HepG2 (cell line): Measurements from ENCODE around the gene POFUT2. TPM values are rescaled to one million over a fixed set of nuclear protein-coding genes. Genes with fewer than 3 reads are reported as not detected.
A peak's percentile ranks its signal among the peaks of the same experiment; 100 is the strongest.

Source experiments
- AGO1 ChIP-seq: fragments of 200-400 bp; formaldehyde crosslinking; IDR thresholded peaks from 2 replicates; pipeline ENCODE4 v1.6.1; 2017; ENCODE audit warnings: mild to moderate bottlenecking, low read depth, low read length, moderate library complexity; ENCODE audit not compliant: poor library complexity, severe bottlenecking
- ATF7 ChIP-seq, 2 experiments: fragments of 450-650 bp in 1 of 2; sonication (generic) in 1 of 2; formaldehyde crosslinking in 1 of 2; IDR thresholded peaks; 2 replicates each; pipeline versions ENCODE4 v1.4.0 to v1.6.1; 2016 to 2020; ENCODE audit warnings: antibody characterized with exemption in 1 of 2, mild to moderate bottlenecking in 1 of 2, missing genetic modification reagents in 1 of 2
- CENPT ChIP-seq: sonication (generic); formaldehyde crosslinking; IDR thresholded peaks from 2 replicates; pipeline ENCODE4 v1.8.0; 2022; ENCODE audit warnings: low read depth, mild to moderate bottlenecking, moderate library complexity, missing genetic modification reagents
- HDAC6 ChIP-seq: fragments of 200-600 bp; sonication (generic); IDR thresholded peaks from 2 replicates; pipeline ENCODE4 v1.7.0; 2017; ENCODE audit warnings: mild to moderate bottlenecking, antibody characterized with exemption, low read length, low read depth
- HOXA5 ChIP-seq: sonication (generic); formaldehyde crosslinking; IDR thresholded peaks from 2 replicates; pipeline ENCODE4 v1.4.0; 2020; ENCODE audit warnings: missing genetic modification reagents
- MEIS2 ChIP-seq: sonication (generic); formaldehyde crosslinking; IDR thresholded peaks from 2 replicates; pipeline ENCODE4 v1.9.0; 2021; ENCODE audit warnings: mild to moderate bottlenecking, missing genetic modification reagents
- MIER2 ChIP-seq: IDR thresholded peaks from 2 replicates; pipeline ENCODE4 v1.6.1; 2016; ENCODE audit warnings: missing biosample characterization, missing genetic modification reagents
- NR3C1 ChIP-seq: sonication (generic); formaldehyde crosslinking; IDR thresholded peaks from 2 replicates; pipeline ENCODE4 v1.4.0; 2020; ENCODE audit warnings: missing genetic modification reagents
- PITX1 ChIP-seq: sonication (generic); formaldehyde crosslinking; IDR thresholded peaks from 2 replicates; pipeline ENCODE4 v1.5.1; 2020; ENCODE audit warnings: mild to moderate bottlenecking, missing genetic modification reagents
- SMARCC2 ChIP-seq: fragments of 450-650 bp; IDR thresholded peaks from 2 replicates; pipeline ENCODE4 v1.6.1; 2017; ENCODE audit warnings: antibody characterized with exemption, mild to moderate bottlenecking
- SMC3 ChIP-seq: IDR thresholded peaks from 2 replicates; pipeline ENCODE4 v1.6.1; 2011; ENCODE audit warnings: low read length, improper control_type of control experiment
- SRSF9 ChIP-seq: fragments of 200-400 bp; formaldehyde crosslinking; IDR thresholded peaks from 2 replicates; pipeline ENCODE4 v1.6.1; 2018; ENCODE audit warnings: borderline replicate concordance, mild to moderate bottlenecking, low read depth, low read length; ENCODE audit not compliant: insufficient read depth, poor library complexity, severe bottlenecking
- TP53 ChIP-seq: sonication (generic); formaldehyde crosslinking; conservative IDR thresholded peaks from 2 replicates; pipeline ENCODE4 v1.4.0; 2020; ENCODE audit warnings: missing genetic modification reagents
- ZFY ChIP-seq: sonication (generic); formaldehyde crosslinking; IDR thresholded peaks from 2 replicates; pipeline ENCODE4 v1.4.0; 2020; ENCODE audit warnings: missing genetic modification reagents
- ZNF121 ChIP-seq: sonication (generic); formaldehyde crosslinking; IDR thresholded peaks from 2 replicates; pipeline ENCODE4 v1.5.0; 2020; ENCODE audit warnings: mild to moderate bottlenecking, missing genetic modification reagents
- ZNF253 ChIP-seq: sonication (generic); formaldehyde crosslinking; IDR thresholded peaks from 2 replicates; pipeline ENCODE4 v1.8.0; 2022; ENCODE audit warnings: mild to moderate bottlenecking, missing genetic modification reagents, borderline replicate concordance
- ZNF335 ChIP-seq: sonication (generic); formaldehyde crosslinking; IDR thresholded peaks from 2 replicates; pipeline ENCODE4 v1.4.0; 2020; ENCODE audit warnings: missing genetic modification reagents
- ZNF552 ChIP-seq: sonication (generic); formaldehyde crosslinking; IDR thresholded peaks from 2 replicates; pipeline ENCODE4 v1.9.0; 2022; ENCODE audit warnings: missing genetic modification reagents, mild to moderate bottlenecking, borderline replicate concordance
- ZNF572 ChIP-seq: sonication (generic); formaldehyde crosslinking; IDR thresholded peaks from 2 replicates; pipeline ENCODE4 v1.5.1; 2020; ENCODE audit warnings: mild to moderate bottlenecking, missing genetic modification reagents
- ZNF674 ChIP-seq: sonication (generic); formaldehyde crosslinking; IDR thresholded peaks from 2 replicates; pipeline ENCODE4 v1.5.0; 2020; ENCODE audit warnings: low read depth, mild to moderate bottlenecking, missing genetic modification reagents
- ZNF790 ChIP-seq: sonication (generic); formaldehyde crosslinking; IDR thresholded peaks from 2 replicates; pipeline ENCODE4 v1.8.0; 2022; ENCODE audit warnings: missing genetic modification reagents, mild to moderate bottlenecking, borderline replicate concordance
- polyA plus RNA-seq, 8 experiments: library from polyadenylated mRNA; depleted of rRNA in 3 of 8; stranded (reverse) in 7 of 8; unstranded in 1 of 8; fragments of >200 nt; fragmentation: Illumina TruSeq in 4 of 8; extraction: Trizol in 4 of 8; gene quantifications; 2 replicates each; pipeline versions ENCODE4 v1.2.1 to v1.2.3, GENCODE V29; 2011 to 2016; ENCODE audit warnings: low read depth in 4 of 8, missing spikeins in 1 of 8, mixed read lengths in 1 of 8; ENCODE audit not compliant: insufficient read depth in 1 of 8
- total RNA-seq, 5 experiments: library from RNA; depleted of rRNA; stranded (reverse); fragments of >200 nt; fragmentation: Illumina TruSeq; extraction: Trizol; gene quantifications; 2 replicates each; pipeline ENCODE4 v1.2.3, GENCODE V29; 2016; ENCODE audit warnings: low read depth in 1 of 5
- TF ChIP-seq, protein P1 (sequence below): sonication (generic); formaldehyde crosslinking; IDR thresholded peaks from 2 replicates; pipeline ENCODE4 v1.5.1; 2020; ENCODE audit warnings: mild to moderate bottlenecking, missing genetic modification reagents, borderline replicate concordance
- TF ChIP-seq, protein P2 (sequence below): sonication (generic); formaldehyde crosslinking; IDR thresholded peaks from 2 replicates; pipeline ENCODE4 v1.4.0; 2020; ENCODE audit warnings: missing genetic modification reagents, mild to moderate bottlenecking, borderline replicate concordance
- TF ChIP-seq, protein P3 (sequence below): sonication (generic); formaldehyde crosslinking; IDR thresholded peaks from 2 replicates; pipeline ENCODE4 v1.5.1; 2020; ENCODE audit warnings: missing genetic modification reagents, mild to moderate bottlenecking, borderline replicate concordance

Gene POFUT2
- total and polyA plus RNA-seq, 2 of the 13 experiments (the other 11 are each of a cell fraction or from before 2014, with no cell fraction given) = 22.8 to 24.0 TPM

DNA sequence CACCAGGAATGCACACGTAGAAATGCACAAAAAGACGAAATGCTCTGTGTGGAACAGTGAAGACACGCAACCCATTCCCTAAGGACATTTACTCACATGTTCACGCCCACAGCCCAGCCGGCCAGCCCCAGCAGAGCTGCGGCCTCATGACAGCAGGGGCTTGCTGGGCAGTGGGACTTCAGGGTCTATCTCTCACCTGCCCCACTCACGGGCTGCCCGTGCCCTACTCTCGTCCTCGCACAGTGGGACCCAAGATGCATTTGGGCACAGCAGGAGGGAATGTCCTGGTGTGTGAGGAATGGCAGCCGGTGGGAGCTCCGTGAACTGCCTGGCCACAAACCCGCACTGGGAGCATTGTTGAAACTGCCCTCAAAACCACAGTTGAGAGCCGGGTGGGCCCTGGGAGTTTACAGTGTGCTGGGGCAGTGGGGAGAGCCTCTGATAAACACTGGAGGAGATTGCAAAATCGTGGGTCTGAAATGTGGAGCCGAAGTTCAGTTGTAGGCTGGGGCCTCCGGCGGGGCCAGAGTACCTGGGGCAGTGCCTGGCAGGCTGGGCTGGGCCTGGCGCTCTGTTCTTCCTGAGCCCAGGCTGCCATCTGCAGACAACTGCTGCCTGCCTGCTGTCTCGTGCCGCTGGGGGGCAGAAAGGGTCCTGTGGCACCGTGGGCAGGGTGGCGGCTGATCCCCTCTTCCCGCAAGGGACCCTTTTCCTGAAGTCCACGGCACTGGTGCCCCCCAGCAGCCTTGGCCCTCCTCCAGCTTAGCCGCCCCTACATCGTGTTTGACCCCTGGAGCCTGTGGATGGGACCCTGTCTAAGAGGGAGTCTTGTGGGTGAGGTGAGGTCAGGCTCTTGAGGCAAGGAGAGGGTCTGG is 20.7 kb upstream of the POFUT2 start (continued):
- TF ChIP-seq, protein P1, sequence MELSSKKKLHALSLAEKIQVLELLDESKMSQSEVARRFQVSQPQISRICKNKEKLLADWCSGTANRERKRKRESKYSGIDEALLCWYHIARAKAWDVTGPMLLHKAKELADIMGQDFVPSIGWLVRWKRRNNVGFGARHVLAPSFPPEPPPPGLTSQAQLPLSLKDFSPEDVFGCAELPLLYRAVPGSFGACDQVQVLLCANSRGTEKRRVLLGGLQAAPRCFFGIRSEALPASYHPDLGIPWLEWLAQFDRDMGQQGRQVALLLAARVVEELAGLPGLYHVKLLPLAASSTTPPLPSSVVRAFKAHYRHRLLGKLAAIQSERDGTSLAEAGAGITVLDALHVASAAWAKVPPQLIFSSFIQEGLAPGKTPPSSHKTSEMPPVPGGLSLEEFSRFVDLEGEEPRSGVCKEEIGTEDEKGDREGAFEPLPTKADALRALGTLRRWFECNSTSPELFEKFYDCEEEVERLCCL (CRISPR knock-in tag) = no peak
- no peak for TF ChIP-seq TP53 (CRISPR knock-in tag)
- TF ChIP-seq PITX1 (CRISPR knock-in tag) = peak; percentile 36; the same call in 1 of the 2 replicates
- peak; percentile 93 for TF ChIP-seq ZNF121 (CRISPR knock-in tag)
- TF ChIP-seq, protein P2, sequence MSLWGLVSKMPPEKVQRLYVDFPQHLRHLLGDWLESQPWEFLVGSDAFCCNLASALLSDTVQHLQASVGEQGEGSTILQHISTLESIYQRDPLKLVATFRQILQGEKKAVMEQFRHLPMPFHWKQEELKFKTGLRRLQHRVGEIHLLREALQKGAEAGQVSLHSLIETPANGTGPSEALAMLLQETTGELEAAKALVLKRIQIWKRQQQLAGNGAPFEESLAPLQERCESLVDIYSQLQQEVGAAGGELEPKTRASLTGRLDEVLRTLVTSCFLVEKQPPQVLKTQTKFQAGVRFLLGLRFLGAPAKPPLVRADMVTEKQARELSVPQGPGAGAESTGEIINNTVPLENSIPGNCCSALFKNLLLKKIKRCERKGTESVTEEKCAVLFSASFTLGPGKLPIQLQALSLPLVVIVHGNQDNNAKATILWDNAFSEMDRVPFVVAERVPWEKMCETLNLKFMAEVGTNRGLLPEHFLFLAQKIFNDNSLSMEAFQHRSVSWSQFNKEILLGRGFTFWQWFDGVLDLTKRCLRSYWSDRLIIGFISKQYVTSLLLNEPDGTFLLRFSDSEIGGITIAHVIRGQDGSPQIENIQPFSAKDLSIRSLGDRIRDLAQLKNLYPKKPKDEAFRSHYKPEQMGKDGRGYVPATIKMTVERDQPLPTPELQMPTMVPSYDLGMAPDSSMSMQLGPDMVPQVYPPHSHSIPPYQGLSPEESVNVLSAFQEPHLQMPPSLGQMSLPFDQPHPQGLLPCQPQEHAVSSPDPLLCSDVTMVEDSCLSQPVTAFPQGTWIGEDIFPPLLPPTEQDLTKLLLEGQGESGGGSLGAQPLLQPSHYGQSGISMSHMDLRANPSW = no peak
- TF ChIP-seq CENPT (CRISPR knock-in tag) = no peak
- 0 out of 2 replicates have a peak, but pooled peaks have one; percentile 35 for TF ChIP-seq ZNF572 (CRISPR knock-in tag)
- TF ChIP-seq ZNF335 = 0 out of 2 replicates have a peak, but pooled peaks have one; percentile 48
- no peak for TF ChIP-seq MIER2
- peak; percentile 60 for TF ChIP-seq AGO1
- TF ChIP-seq, protein P3, sequence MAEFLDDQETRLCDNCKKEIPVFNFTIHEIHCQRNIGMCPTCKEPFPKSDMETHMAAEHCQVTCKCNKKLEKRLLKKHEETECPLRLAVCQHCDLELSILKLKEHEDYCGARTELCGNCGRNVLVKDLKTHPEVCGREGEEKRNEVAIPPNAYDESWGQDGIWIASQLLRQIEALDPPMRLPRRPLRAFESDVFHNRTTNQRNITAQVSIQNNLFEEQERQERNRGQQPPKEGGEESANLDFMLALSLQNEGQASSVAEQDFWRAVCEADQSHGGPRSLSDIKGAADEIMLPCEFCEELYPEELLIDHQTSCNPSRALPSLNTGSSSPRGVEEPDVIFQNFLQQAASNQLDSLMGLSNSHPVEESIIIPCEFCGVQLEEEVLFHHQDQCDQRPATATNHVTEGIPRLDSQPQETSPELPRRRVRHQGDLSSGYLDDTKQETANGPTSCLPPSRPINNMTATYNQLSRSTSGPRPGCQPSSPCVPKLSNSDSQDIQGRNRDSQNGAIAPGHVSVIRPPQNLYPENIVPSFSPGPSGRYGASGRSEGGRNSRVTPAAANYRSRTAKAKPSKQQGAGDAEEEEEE (CRISPR knock-in tag) = peak; percentile 60; the same call in 1 of the 2 replicates
- peak; percentile 81 for TF ChIP-seq HOXA5 (CRISPR knock-in tag)
- TF ChIP-seq SMARCC2 = no peak
- TF ChIP-seq ZNF674 (CRISPR knock-in tag) = no peak
- no peak for TF ChIP-seq ZNF253 (CRISPR knock-in tag)
- no peak; the same call in 1 of the 2 replicates for TF ChIP-seq ZNF552 (CRISPR knock-in tag)
- TF ChIP-seq NR3C1 = no peak
- no peak for TF ChIP-seq ATF7 (IDR thresholded peaks at IDR 0.05)
- peak; percentile 43; the same call in 1 of the 2 replicates for TF ChIP-seq ATF7 (CRISPR knock-in tag; IDR thresholded peaks at IDR 0.05)
- peak; percentile 31; the same call in 1 of the 2 replicates for TF ChIP-seq SMC3
- TF ChIP-seq ZFY (CRISPR knock-in tag) = peak; percentile 83
- TF ChIP-seq SRSF9 = no peak
- TF ChIP-seq HDAC6 = no peak
- TF ChIP-seq MEIS2 = peak; percentile 40; the same call in 1 of the 2 replicates
- peak; percentile 26; the same call in 1 of the 2 replicates for TF ChIP-seq ZNF790 (CRISPR knock-in tag)
